ENCODE results near the gene PRSS22. TPM values are rescaled to one million over a fixed set of nuclear protein-coding genes. Genes with fewer than 3 reads are reported as not detected.

The PRSS22 gene
- total RNA-seq, 1 donor from 2014 or later = 0.70 TPM

GRCh38 chr16:2852731-2853507, 5.1 kb downstream of the PRSS22 start:
- ATAC-seq (no peak), DNase-seq (ENCODE audit: low spot score) (no peak)

- no peak for DNase-seq (ENCODE audit: low spot score)
Measured at GRCh38 chr16:2852003-2852730, 5.8 kb downstream of the PRSS22 start.

DNA sequence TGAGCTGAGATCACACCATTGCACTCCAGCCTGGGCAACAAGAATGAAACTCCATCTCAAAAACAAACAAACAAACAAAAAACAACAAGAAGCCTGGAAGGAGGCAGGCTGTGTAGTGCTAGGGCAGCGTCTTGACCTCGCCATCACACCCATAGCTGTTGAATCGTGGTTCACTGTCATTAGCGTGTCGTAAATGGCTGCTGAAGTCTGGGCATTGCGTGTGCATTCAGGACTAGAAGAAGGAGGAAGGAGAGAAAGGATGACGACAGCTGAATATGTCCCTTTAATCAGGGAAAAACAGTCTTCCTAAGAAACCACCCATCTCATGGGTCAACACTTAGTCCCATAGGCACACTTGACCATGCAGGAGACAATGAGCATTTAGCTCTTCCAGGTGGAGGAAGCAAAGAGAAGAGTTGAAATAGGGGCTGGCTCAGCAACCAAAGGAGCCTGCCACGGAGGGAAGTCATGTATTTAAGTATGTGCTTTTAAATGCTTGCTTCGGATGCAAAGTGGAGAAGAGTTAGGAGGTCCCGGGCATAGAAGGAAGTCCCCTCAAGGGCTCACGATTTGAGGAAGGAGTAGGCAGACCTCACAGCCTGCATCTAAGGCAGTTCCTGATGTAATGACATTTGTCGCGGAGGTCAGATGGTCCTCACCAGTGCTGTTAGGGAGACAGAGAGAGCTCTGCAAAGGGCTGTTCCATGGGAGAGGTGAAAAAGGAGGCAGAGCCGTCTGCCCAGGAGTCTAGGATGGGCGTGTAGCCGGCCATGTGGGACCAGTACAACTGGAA, 8.8 kb downstream of the PRSS22 start:
- no peak for ATAC-seq

More at GRCh38 chr16:2852003-2852730, 5.8 kb downstream of the PRSS22 start:
- no peak for ATAC-seq

GRCh38 chr16:2846511-2847310, 11.3 kb downstream of the PRSS22 start:
- DNase-seq (ENCODE audit: low spot score) (no peak), ATAC-seq (no peak)

More for the DNA sequence above, 8.8 kb downstream of the PRSS22 start:
- no peak for DNase-seq (ENCODE audit: low spot score)

GRCh38 chr16:2845116-2845515, 12.9 kb downstream of the PRSS22 start:
- ATAC-seq (no peak), DNase-seq (ENCODE audit: low spot score) (no peak)

GRCh38 chr16:2843526-2843925, 14.4 kb downstream of the PRSS22 start:
- ATAC-seq = no peak

GRCh38 chr16:2842340-2843000, 15.5 kb downstream of the PRSS22 start:
- ATAC-seq = peak; percentile 31

More at GRCh38 chr16:2843526-2843925, 14.4 kb downstream of the PRSS22 start:
- DNase-seq (ENCODE audit: low spot score) = no peak

DNA sequence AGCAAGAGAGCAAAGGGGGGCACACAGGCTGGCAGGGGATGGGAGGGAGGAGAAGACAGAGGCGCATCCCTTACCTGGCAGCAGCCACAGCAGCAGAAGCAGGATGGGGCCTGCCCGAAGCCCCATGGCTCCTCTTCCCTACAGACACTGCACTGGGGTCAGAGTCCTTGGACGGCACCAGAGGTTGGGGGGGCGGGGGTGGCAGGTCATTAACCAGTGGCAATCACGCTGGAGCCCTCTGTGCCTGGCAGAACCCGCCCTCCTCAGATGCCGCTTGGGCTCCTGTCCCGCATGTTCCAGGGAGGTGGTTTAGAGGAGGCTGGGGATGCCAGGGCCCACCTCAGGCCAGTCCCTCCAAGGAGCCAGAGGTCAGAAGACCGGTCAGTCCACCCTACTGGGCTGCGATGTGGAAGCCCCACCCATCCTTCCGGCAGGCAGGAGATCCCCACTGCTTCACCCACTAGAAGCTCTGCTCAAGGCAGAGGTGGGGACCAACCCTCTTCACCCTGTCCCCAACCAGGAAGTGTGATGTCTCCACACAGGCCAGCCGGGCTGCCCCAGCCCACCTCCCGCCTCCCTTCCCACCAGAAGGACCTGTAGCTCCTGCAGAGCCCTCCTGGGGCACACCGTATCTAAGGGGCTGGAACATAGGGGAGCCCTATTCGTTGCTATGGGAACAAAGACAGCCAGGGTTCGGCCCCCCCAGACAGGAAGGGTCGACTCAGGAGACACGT, 16.2 kb downstream of the PRSS22 start:
- ATAC-seq (no peak), DNase-seq (ENCODE audit: low spot score) (no peak)

More at GRCh38 chr16:2842340-2843000, 15.5 kb downstream of the PRSS22 start:
- DNase-seq (ENCODE audit: low spot score) = no peak

- no peak for ATAC-seq
- DNase-seq (ENCODE audit: low spot score) = no peak
Measured at GRCh38 chr16:2840914-2841313, 17.1 kb downstream of the PRSS22 start.

GRCh38 chr16:2839650-2840450, 18.1 kb downstream of the PRSS22 start:
- ATAC-seq (no peak), DNase-seq (ENCODE audit: low spot score) (no peak)

DNA sequence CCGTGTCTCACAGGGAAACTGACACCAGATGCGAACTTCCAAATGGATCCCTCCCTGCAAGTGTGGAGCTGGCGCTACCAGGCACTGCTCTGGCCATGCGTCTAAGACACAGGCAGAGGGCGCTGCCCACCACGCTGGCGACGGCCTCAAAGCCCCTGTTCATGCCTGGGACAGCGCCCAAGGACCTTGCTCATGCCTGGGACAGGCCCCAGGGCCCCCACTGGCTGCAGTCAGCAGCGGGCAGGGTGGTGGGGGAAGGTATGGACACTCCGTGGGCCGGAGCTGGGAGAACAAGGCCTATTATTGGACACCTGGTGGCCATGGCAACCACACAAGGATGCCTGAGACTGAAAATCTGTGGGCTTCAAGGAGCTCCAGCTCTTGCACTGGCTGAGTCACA, 19.0 kb downstream of the PRSS22 start:
- DNase-seq (ENCODE audit: low spot score) = no peak
- ATAC-seq = peak; percentile 78

DNA sequence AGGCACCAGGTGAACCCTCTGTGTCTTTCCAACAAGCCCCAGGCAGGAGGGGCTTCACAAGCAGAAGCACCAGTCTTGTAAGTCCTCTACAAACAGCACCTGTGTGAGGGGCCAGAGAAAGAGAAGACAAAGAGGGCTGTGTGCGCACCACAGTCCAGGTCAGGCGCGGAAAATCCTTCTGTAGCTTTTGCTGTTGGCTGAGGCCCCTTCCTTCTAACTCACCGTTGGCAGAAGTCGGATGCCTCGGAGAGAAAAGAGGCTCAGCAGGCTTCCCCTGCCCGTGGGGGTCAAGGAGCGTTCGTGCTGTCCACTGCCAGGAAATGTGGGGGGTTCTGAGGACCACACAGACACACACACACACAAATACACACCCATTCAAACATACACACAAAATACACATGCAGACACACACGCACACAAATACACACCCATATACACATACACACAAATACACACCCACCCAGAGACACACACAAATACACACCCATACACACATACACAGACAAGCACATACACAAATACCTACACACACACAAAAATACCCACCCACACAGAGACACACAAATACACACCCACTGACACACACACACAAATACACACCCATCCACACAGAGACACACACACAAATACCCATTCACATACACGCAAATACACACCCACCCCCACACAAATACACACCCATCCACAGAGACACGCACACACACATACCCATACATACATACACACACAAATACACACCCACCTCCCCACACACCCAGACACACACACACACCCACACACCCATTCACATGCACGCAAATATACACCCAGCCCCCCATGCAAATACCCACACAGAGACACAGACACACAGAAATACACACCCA, 21.1 kb downstream of the PRSS22 start:
- DNase-seq (ENCODE audit: low spot score) = no peak
- no peak for ATAC-seq

GRCh38 chr16:2835638-2836493, 22.1 kb downstream of the PRSS22 start:
- DNase-seq (ENCODE audit: low spot score) (no peak), ATAC-seq (no peak)

- ATAC-seq = no peak
- DNase-seq (ENCODE audit: low spot score) = no peak
Measured at GRCh38 chr16:2834968-2835367, 23.0 kb downstream of the PRSS22 start.

DNA sequence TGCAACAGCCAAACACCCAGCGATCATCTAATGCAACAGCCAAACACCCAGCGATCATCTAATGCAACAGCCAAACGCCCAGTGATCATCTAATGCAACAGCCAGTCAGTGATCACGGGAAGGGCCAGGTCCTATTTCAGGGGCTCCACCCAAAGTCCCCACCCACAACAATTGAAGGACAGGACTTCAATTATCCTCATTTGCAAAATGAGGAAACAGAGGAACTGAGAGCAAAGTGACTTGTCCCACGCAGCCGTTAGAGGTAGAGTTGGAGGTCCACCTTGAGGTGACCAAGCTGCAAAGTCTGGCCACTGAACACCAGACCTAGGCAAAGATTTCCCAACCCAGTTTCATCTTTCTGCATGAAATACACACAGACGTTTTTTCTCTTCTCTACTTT, 24.2 kb downstream of the PRSS22 start:
- DNase-seq (ENCODE audit: low spot score) = no peak
- ATAC-seq = no peak

DNA sequence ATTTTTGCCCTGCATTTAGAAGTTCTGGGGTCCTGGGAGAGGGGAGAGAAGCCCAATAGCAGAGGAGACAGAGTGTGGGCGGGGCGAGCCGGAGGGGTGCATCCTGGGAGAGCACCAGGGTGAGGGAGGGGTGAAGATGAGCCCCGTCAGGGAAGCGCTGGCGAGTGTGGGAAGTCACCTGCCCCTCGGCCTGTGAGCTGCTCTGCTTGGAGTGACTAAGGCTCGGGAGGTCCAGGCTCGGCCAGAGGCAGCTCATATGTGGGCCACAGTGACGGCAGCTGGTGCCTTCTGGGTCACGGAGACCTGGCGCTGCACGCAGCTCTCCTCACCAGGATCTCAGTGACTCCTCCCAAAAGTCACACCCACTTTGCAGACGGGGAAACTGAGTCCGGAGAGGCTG, 26.8 kb downstream of the PRSS22 start:
- ATAC-seq (no peak), DNase-seq (ENCODE audit: low spot score) (no peak)

DNA sequence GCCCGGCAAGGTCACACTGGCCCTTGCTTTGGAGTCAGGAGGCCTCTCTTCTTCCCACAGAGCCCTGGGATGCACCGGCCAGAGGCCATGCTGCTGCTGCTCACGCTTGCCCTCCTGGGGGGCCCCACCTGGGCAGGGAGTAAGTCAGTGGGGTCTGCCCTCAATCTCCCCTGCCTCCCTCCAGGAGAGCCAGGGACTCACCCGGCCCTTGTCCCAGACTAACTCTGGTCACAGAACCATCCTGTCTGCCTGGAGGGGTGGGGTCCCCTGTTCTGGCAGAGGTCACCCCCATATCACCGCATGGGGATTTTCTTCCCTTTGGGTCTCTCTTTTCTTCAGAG, 27.6 kb downstream of the PRSS22 start:
- DNase-seq (ENCODE audit: low spot score) (no peak), ATAC-seq (no peak)
